PFSK-1 (cell line): ENCODE measurements around the gene UROS. TPM values are rescaled to one million over a fixed set of nuclear protein-coding genes. Genes with fewer than 3 reads are reported as not detected.
A peak's percentile ranks its signal among the peaks of the same experiment; 100 is the strongest.

Experiments
- FOXP2 ChIP-seq: optimal IDR thresholded peaks from 2 replicates; pipeline ENCODE3; 2011; ENCODE audit warnings: borderline replicate concordance, control low read depth, inconsistent platforms; ENCODE audit not compliant: insufficient read depth; ENCODE audit errors: extremely low read length, extremely low read depth
- POLR2AphosphoS5 ChIP-seq: IDR thresholded peaks from 2 replicates; pipeline ENCODE4 v1.6.1; 2012; ENCODE audit warnings: low read depth, mild to moderate bottlenecking, control low read depth, low read length, moderate library complexity
- SIN3A ChIP-seq: IDR thresholded peaks from 2 replicates; pipeline ENCODE4 v1.6.1; 2012; ENCODE audit warnings: mild to moderate bottlenecking, low read length, moderate library complexity, borderline replicate concordance; ENCODE audit not compliant: insufficient read depth
- TAF1 ChIP-seq: IDR thresholded peaks from 2 replicates; pipeline ENCODE4 v1.6.1; 2012; ENCODE audit warnings: low read length, control low read depth, borderline replicate concordance; ENCODE audit not compliant: insufficient read depth
- polyA plus RNA-seq: library from polyadenylated mRNA; unstranded; fragments of >200 nt; gene quantifications from one replicate; pipeline ENCODE4 v1.2.1, GENCODE V29; 2012; ENCODE audit warnings: low read depth, missing spikeins; ENCODE audit not compliant: insufficient read length
- TF ChIP-seq, protein P1 (sequence below), 2 experiments: IDR thresholded peaks; 2 replicates each; pipeline versions ENCODE4 v1.6.1 to v1.8.0; 2011 to 2012; ENCODE audit warnings: low read depth in 2 of 2, low read length in 2 of 2, control low read depth in 1 of 2, inconsistent platforms in 1 of 2, mild to moderate bottlenecking in 1 of 2, moderate library complexity in 1 of 2; ENCODE audit not compliant: insufficient read depth in 1 of 2

Gene UROS
- polyA plus RNA-seq: 31.0 TPM

DNA sequence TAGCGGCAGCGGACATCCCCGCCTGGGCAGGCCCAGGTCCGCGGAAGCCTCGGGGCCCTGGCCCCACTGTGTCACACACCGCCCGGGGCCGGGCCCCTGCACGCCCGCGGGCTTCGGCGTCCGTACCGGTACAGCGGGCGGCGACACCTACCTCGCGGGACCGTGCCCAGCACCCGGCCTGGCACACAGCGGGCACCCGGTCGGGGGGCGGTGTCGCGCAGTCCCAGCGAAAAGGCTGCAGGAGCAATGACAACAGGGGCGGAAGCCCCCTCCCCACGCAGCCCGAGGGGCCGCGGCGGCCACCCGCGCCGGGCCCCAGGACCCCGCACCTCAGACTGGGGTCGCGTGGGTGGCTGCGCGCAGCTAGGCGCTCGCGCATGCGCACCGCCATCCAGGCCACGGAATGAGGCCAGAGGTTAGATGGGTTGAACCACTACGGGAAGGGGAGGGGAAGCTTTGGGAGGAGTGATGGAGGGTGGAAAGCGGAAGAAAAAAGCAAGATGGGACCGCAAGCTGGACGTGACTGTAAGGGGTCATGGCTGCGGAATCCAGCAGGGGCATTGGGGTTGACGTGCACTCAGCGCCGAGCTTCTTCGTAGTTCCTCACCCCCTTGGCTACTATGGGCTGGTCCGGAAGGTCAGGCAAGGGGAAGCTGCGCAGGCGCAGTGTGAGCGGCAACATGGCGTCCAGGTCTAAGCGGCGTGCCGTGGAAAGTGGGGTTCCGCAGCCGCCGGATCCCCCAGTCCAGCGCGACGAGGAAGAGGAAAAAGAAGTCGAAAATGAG lies at the start of gene UROS, which contains the start of gene BCCIP:
UROS (minus strand) TSS at position 381 of the 785 bp plus-strand sequence. CDS start 6,759 bp downstream, outside the sequence.
BCCIP (plus strand) TSS at position 669 of the 785 bp plus-strand sequence; CDS start at position 681, 12 bp downstream.
- TF ChIP-seq SIN3A (0 out of 2 replicates have a peak, but pooled peaks have one; percentile 56), FOXP2 (no peak), POLR2AphosphoS5 (peak; percentile 66), TAF1 (peak; percentile 83; the same call in 1 of the 2 replicates)
- TF ChIP-seq, protein P1, sequence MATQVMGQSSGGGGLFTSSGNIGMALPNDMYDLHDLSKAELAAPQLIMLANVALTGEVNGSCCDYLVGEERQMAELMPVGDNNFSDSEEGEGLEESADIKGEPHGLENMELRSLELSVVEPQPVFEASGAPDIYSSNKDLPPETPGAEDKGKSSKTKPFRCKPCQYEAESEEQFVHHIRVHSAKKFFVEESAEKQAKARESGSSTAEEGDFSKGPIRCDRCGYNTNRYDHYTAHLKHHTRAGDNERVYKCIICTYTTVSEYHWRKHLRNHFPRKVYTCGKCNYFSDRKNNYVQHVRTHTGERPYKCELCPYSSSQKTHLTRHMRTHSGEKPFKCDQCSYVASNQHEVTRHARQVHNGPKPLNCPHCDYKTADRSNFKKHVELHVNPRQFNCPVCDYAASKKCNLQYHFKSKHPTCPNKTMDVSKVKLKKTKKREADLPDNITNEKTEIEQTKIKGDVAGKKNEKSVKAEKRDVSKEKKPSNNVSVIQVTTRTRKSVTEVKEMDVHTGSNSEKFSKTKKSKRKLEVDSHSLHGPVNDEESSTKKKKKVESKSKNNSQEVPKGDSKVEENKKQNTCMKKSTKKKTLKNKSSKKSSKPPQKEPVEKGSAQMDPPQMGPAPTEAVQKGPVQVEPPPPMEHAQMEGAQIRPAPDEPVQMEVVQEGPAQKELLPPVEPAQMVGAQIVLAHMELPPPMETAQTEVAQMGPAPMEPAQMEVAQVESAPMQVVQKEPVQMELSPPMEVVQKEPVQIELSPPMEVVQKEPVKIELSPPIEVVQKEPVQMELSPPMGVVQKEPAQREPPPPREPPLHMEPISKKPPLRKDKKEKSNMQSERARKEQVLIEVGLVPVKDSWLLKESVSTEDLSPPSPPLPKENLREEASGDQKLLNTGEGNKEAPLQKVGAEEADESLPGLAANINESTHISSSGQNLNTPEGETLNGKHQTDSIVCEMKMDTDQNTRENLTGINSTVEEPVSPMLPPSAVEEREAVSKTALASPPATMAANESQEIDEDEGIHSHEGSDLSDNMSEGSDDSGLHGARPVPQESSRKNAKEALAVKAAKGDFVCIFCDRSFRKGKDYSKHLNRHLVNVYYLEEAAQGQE (IDR thresholded peaks at IDR 0.05; ENCODE audit: insufficient read depth in 1 of 2, low read depth in 2 of 2, low read length in 2 of 2): peak in 1 of 2 experiments; percentile 14; a peak in 1 of 4 replicates

- TF ChIP-seq SIN3A (no peak), TAF1 (no peak), FOXP2 (no peak), POLR2AphosphoS5 (no peak)
- TF ChIP-seq, protein P1 (IDR thresholded peaks at IDR 0.05; ENCODE audit: insufficient read depth in 1 of 2, low read depth in 2 of 2, low read length in 2 of 2): no peak
Observed at GRCh38 chr10:125871338-125871737, 48.3 kb upstream of the UROS start.

DNA sequence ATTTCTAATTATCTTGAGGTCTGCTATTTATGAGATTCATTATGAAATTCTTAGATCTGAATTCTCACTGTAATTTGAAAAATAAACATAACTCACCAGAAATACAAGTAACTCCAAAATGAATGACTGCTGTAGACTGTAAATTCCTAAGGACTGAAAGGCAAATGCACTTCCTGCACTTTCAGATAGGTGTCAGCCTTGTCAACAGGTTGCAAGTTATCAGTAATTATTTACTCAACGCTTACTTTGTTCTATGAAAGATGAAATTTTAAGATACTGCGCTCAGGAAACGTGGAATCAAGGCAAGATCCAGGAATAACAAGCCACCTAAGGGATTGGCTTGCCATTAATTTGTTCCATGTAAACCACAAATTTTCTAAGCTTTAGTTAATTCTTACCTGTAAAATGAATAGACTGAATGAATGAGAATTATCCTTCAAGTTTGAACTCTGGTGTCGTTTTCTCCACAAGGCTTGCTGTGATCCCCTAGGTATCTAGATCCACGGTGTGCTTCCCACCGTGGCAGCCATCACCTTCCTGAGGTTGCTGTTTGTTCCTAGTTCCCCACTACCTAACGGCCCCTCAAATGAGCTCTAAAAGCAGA lies 45.4 kb upstream of the UROS start:
- TF ChIP-seq SIN3A: no peak
- TF ChIP-seq FOXP2: no peak
- no peak for TF ChIP-seq POLR2AphosphoS5
- TF ChIP-seq, protein P1 (IDR thresholded peaks at IDR 0.05; ENCODE audit: insufficient read depth in 1 of 2, low read depth in 2 of 2, low read length in 2 of 2): no peak
- TF ChIP-seq TAF1: no peak

DNA sequence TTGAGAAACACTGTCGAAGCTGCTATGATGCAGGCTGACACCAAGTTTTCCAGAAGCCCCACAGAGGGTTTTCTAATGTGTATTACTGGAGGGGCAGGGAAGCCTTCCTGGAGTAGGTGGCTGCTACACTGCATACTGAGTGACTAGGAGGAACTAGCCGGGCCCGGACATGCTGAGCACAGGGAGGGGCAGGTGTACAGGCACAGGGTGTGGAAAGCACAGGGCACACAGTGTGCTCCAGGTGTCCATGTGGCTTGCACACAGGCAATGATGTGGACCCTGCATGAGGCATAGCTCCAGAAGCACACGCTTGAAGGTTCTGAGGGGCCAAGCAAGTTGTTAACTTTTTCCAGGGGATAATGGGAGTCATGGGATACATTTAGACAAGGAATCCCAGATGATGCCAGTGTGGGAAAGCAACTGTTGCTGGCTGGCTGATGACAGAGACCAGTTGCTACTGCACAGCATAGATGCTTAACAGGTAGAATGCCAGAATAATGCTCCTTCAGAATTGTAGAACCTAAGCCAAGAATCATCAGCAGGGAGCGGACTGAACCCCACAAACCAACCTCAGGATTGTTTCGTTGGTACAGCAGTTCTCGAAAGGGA lies 43.5 kb upstream of the UROS start:
- TF ChIP-seq POLR2AphosphoS5 (no peak), TAF1 (no peak)

DNA sequence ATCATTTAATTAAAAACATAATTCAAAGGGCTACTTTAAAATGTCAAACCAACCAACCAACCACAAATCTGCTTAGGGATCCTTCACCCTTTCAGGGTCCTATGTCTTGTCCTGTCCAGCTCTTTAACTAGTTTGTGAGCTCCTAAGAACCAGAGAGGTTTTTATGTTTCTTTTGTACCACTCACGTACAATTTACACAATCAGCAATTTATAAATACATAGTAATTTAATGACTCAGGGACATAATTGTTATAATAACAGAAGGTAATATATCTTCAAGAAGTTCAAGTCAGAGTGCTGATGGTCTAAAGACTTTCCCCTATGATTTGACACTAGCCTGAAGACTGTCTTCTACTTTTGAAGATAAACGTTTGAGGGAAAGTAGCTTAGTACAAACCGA lies 42.1 kb upstream of the UROS start:
- TF ChIP-seq TAF1 (no peak), SIN3A (no peak), POLR2AphosphoS5 (no peak), FOXP2 (no peak)
- TF ChIP-seq, protein P1 (IDR thresholded peaks at IDR 0.05; ENCODE audit: insufficient read depth in 1 of 2, low read depth in 2 of 2, low read length in 2 of 2): no peak
